GM12874 (cell line): Measurements from ENCODE around the gene MKLN1.

ENCODE experiments used
- CTCF ChIP-seq: IDR thresholded peaks from 2 replicates; pipeline ENCODE4 v1.5.1; 2011; ENCODE audit warnings: low read depth, mild to moderate bottlenecking, control low read depth, low read length, moderate library complexity; ENCODE audit not compliant: insufficient read depth

The MKLN1 gene

GRCh38 chr7:131358636-131359035 lies 31.0 kb downstream of the MKLN1 start:
- TF ChIP-seq CTCF, result no peak

GRCh38 chr7:131359136-131359776 lies 31.6 kb downstream of the MKLN1 start:
- no peak for TF ChIP-seq CTCF

DNA sequence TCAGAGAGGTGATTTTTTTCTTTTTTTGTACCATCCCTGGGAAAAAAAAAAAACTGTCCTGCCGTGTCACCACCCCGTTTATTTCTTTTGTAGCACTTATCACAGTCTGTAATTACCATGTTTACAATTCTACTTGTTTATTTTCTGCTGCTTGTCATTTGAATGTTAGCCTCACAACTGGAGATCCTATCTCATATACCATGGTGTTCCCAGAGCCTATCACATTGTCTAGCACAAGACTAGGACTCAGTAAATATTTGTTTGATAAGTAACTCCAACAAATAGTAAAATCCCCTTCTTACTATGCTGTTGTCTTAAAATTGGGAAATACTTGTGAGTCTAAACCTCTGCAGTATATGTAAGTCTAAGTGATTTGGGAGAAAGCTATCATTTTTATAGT lies 36.0 kb downstream of the MKLN1 start:
- no peak for TF ChIP-seq CTCF

DNA sequence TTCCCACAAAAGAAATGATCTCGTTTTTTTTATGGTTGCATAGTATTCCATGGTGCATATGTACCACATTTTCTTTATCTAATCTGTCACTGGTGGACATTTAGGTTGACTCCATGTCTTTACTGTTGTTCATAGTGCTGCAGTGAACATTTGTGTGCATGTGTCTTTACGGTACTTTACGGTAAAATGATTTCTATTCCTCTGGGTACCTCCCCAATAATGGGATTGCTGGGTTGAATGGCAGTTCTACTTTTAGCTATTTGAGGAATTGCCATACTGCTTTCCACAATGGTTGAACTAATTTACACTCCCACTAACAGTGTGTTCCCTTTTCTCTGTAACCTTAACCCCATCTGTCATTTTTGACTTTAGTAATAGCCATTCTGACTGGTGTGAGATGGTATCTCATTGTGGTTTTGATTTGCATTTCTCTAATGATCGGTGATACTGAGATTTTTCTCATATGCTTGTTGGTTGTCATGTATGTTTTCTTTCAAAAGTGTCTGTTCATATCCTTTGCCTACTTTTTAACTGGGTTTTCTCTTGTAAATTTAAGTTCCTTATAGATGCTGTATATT lies 37.2 kb downstream of the MKLN1 start:
- TF ChIP-seq CTCF, result no peak

GRCh38 chr7:131365838-131366237 lies 38.2 kb downstream of the MKLN1 start:
- no peak for TF ChIP-seq CTCF

DNA sequence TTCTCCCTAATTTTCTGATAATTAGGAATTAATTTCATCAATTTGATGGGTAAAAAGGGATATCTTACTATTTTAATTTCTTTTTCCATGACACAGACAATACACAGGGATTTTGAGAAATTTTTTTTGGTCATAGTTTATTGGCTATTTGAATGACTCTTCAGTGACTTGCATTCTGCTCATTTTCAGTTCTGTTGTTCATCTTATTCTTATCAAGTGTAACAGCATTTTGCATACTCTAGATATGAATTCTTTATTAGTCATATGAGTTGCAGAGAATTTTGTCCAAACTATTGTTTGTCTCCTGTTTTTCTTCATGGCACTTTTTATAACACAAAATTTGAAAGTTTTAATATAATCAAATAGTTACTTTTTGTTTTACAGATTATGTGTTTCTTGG lies 41.7 kb downstream of the MKLN1 start:
- no peak for TF ChIP-seq CTCF

DNA sequence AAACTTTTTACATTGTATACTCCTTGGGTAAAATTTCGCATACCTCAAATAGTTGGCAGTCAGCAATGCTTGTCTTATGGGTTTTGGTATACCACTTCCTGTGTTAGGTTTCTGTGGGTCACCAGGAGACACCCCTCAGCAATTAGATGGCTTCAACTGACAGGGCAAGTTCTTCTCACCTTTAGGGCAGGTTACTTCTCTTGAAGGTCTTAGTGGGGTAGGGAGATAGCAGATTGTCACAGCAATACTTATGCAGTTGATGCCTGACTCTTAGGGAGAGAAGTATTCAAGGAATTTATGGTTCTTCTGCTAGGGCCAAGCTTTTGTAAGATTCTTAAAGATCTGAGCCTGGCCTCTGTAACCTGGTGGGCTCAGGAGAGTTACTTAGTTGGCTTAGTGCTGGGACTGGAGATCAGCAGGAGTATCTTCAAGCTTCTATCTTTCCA lies 42.9 kb downstream of the MKLN1 start:
- TF ChIP-seq CTCF, result no peak
